Activated naive CD4-positive, alpha-beta T cell treated with anti-CD3 and anti-CD28 coated beads, Interleukin-2, amount 50 U/mL, for 24 hours (primary cell): ENCODE measurements around the gene SND1.

Source experiments
- H3K27ac Mint-ChIP-seq: one replicate; pipeline ENCODE4 v1.8.0; 2021; ENCODE audit warnings: mild to moderate bottlenecking, mixed read lengths
- H3K27me3 Mint-ChIP-seq: one replicate; pipeline ENCODE4 v1.8.0; 2021; ENCODE audit warnings: mixed read lengths
- H3K36me3 Mint-ChIP-seq: one replicate; pipeline ENCODE4 v1.8.0; 2021; ENCODE audit warnings: mixed read lengths
- H3K4me1 Mint-ChIP-seq: one replicate; pipeline ENCODE4 v1.8.0; 2021; ENCODE audit warnings: mixed read lengths
- H3K4me3 Mint-ChIP-seq: one replicate; pipeline ENCODE4 v1.8.0; 2021; ENCODE audit warnings: mild to moderate bottlenecking, mixed read lengths
- H3K9me3 Mint-ChIP-seq: one replicate; pipeline ENCODE4 v1.8.0; 2021; ENCODE audit warnings: mixed read lengths

The SND1 gene

GRCh38 chr7:127718340-127718679 lies 66.3 kb downstream of the SND1 start:
- Mint-ChIP-seq H3K36me3 (peaks cover 37% of the 10 kb centered on the region), H3K4me1 (peaks cover 38% of the 10 kb centered on the region), H3K4me3 (no peak overlapping the region), H3K9me3 (no peaks in the 10 kb centered on the region), H3K27me3 (no peaks in the 10 kb centered on the region), H3K27ac (no peak overlapping the region)

GRCh38 chr7:127726476-127726875 lies 74.5 kb downstream of the SND1 start:
- Mint-ChIP-seq H3K27me3 (no peaks in the 10 kb centered on the region), H3K4me3 (no peak overlapping the region), H3K27ac (no peak overlapping the region), H3K36me3 (peaks cover 39% of the 10 kb centered on the region), H3K9me3 (no peaks in the 10 kb centered on the region), H3K4me1 (peaks cover 1% of the 10 kb centered on the region)

- Mint-ChIP-seq H3K4me1 (peaks cover 3% of the 10 kb centered on the region), H3K9me3 (no peaks in the 10 kb centered on the region), H3K27ac (no peak overlapping the region), H3K36me3 (peaks cover 27% of the 10 kb centered on the region), H3K4me3 (no peak overlapping the region), H3K27me3 (no peaks in the 10 kb centered on the region)
Observed at GRCh38 chr7:127730658-127731276, 78.8 kb downstream of the SND1 start.

GRCh38 chr7:127731431-127732080 lies 79.6 kb downstream of the SND1 start:
- no peaks in the 10 kb centered on the region for H3K27me3 Mint-ChIP-seq
- H3K27ac Mint-ChIP-seq, result no peak overlapping the region
- H3K36me3 Mint-ChIP-seq, result peaks cover 31% of the 10 kb centered on the region

GRCh38 chr7:127732306-127732705 lies 80.3 kb downstream of the SND1 start:
- no peak overlapping the region for H3K27ac Mint-ChIP-seq
- no peaks in the 10 kb centered on the region for H3K9me3 Mint-ChIP-seq
- peaks cover 31% of the 10 kb centered on the region for H3K36me3 Mint-ChIP-seq
- H3K4me3 Mint-ChIP-seq, result no peak overlapping the region
- H3K27me3 Mint-ChIP-seq, result no peaks in the 10 kb centered on the region
- peaks cover 3% of the 10 kb centered on the region for H3K4me1 Mint-ChIP-seq

More at GRCh38 chr7:127731431-127732080, 79.6 kb downstream of the SND1 start:
- Mint-ChIP-seq H3K4me1 (peaks cover 3% of the 10 kb centered on the region), H3K4me3 (no peak overlapping the region), H3K9me3 (no peaks in the 10 kb centered on the region)

- no peaks in the 10 kb centered on the region for H3K9me3 Mint-ChIP-seq
- peaks cover 6% of the 10 kb centered on the region for H3K4me1 Mint-ChIP-seq
- H3K4me3 Mint-ChIP-seq, result no peak overlapping the region
- no peaks in the 10 kb centered on the region for H3K27me3 Mint-ChIP-seq
- no peak overlapping the region for H3K27ac Mint-ChIP-seq
- H3K36me3 Mint-ChIP-seq, result peaks cover 26% of the 10 kb centered on the region
Observed at GRCh38 chr7:127733986-127734385, 82.0 kb downstream of the SND1 start.

- Mint-ChIP-seq H3K9me3 (no peaks in the 10 kb centered on the region), H3K4me1 (peaks cover 26% of the 10 kb centered on the region), H3K27me3 (no peaks in the 10 kb centered on the region), H3K27ac (no peak overlapping the region), H3K4me3 (no peak overlapping the region), H3K36me3 (peaks cover 25% of the 10 kb centered on the region)
Observed at GRCh38 chr7:127736511-127736910, 84.5 kb downstream of the SND1 start.

- H3K9me3 Mint-ChIP-seq, result no peaks in the 10 kb centered on the region
- no peak overlapping the region for H3K27ac Mint-ChIP-seq
- no peaks in the 10 kb centered on the region for H3K27me3 Mint-ChIP-seq
- peaks cover 43% of the 10 kb centered on the region for H3K4me1 Mint-ChIP-seq
- peaks cover 26% of the 10 kb centered on the region for H3K36me3 Mint-ChIP-seq
- no peak overlapping the region for H3K4me3 Mint-ChIP-seq
Observed at GRCh38 chr7:127738859-127739258, 86.9 kb downstream of the SND1 start.

- no peak overlapping the region for H3K27ac Mint-ChIP-seq
- H3K27me3 Mint-ChIP-seq, result no peaks in the 10 kb centered on the region
- H3K9me3 Mint-ChIP-seq, result no peaks in the 10 kb centered on the region
- peaks cover 28% of the 10 kb centered on the region for H3K36me3 Mint-ChIP-seq
- H3K4me1 Mint-ChIP-seq, result peaks cover 62% of the 10 kb centered on the region
- H3K4me3 Mint-ChIP-seq, result no peak overlapping the region
Observed at GRCh38 chr7:127741764-127742375, 89.9 kb downstream of the SND1 start.

- H3K27me3 Mint-ChIP-seq, result no peaks in the 10 kb centered on the region
- peaks cover 36% of the 10 kb centered on the region for H3K36me3 Mint-ChIP-seq
- no peaks in the 10 kb centered on the region for H3K9me3 Mint-ChIP-seq
- H3K4me3 Mint-ChIP-seq, result no peak overlapping the region
- H3K27ac Mint-ChIP-seq, result no peak overlapping the region
- peaks cover 66% of the 10 kb centered on the region for H3K4me1 Mint-ChIP-seq
Observed at GRCh38 chr7:127745445-127745844, 93.5 kb downstream of the SND1 start.

GRCh38 chr7:127751062-127751461 lies 99.1 kb downstream of the SND1 start:
- peaks cover 28% of the 10 kb centered on the region for H3K36me3 Mint-ChIP-seq
- H3K9me3 Mint-ChIP-seq, result no peaks in the 10 kb centered on the region
- H3K4me3 Mint-ChIP-seq, result no peak overlapping the region
- H3K4me1 Mint-ChIP-seq, result peaks cover 71% of the 10 kb centered on the region
- H3K27me3 Mint-ChIP-seq, result no peaks in the 10 kb centered on the region
- H3K27ac Mint-ChIP-seq, result peak overlapping the region; percentile 52

- H3K27ac Mint-ChIP-seq, result no peak overlapping the region
- H3K4me3 Mint-ChIP-seq, result no peak overlapping the region
- peaks cover 75% of the 10 kb centered on the region for H3K4me1 Mint-ChIP-seq
- peaks cover 28% of the 10 kb centered on the region for H3K36me3 Mint-ChIP-seq
- H3K27me3 Mint-ChIP-seq, result no peaks in the 10 kb centered on the region
- no peaks in the 10 kb centered on the region for H3K9me3 Mint-ChIP-seq
Observed at GRCh38 chr7:127751490-127752448, 99.8 kb downstream of the SND1 start.

- no peak overlapping the region for H3K4me3 Mint-ChIP-seq
- peak overlapping the region; percentile 14 for H3K27ac Mint-ChIP-seq
- peaks cover 82% of the 10 kb centered on the region for H3K4me1 Mint-ChIP-seq
- H3K9me3 Mint-ChIP-seq, result no peaks in the 10 kb centered on the region
- H3K27me3 Mint-ChIP-seq, result no peaks in the 10 kb centered on the region
- peaks cover 25% of the 10 kb centered on the region for H3K36me3 Mint-ChIP-seq
Observed at GRCh38 chr7:127752829-127753228, 100.8 kb downstream of the SND1 start.

- Mint-ChIP-seq H3K27me3 (no peaks in the 10 kb centered on the region), H3K27ac (no peak overlapping the region), H3K36me3 (peaks cover 15% of the 10 kb centered on the region), H3K4me1 (peaks cover 85% of the 10 kb centered on the region), H3K4me3 (no peak overlapping the region), H3K9me3 (no peaks in the 10 kb centered on the region)
Observed at GRCh38 chr7:127754457-127754856, 102.5 kb downstream of the SND1 start.

GRCh38 chr7:127755521-127755920 lies 103.5 kb downstream of the SND1 start:
- Mint-ChIP-seq H3K4me3 (no peak overlapping the region), H3K9me3 (no peaks in the 10 kb centered on the region), H3K4me1 (peaks cover 90% of the 10 kb centered on the region), H3K27me3 (no peaks in the 10 kb centered on the region), H3K36me3 (peaks cover 14% of the 10 kb centered on the region), H3K27ac (no peak overlapping the region)
